HCT116 (cell line): Measurements from ENCODE around the gene TGM6.

Source experiments
- ATF3 ChIP-seq: IDR thresholded peaks from 2 replicates; pipeline ENCODE4 v1.6.1; 2012
- CTCF ChIP-seq, 3 experiments: fragments of 200-600 bp in 1 of 3; sonication (generic) in 1 of 3; IDR thresholded peaks in 2 of 3; conservative IDR thresholded peaks in 1 of 3; 2 replicates each; pipeline ENCODE4 v1.5.1; 2012 to 2017; ENCODE audit warnings: low read depth in 2 of 3, low read length in 2 of 3, antibody characterized with exemption in 1 of 3, borderline replicate concordance in 1 of 3, control low read depth in 1 of 3, mild to moderate bottlenecking in 1 of 3, mixed read lengths in 1 of 3, mixed run types in 1 of 3, moderate library complexity in 1 of 3; ENCODE audit not compliant: insufficient read depth in 1 of 3
- EZH2phosphoT487 ChIP-seq: fragments of 200-600 bp; IDR thresholded peaks from 2 replicates; pipeline ENCODE4 v1.6.1; 2018; ENCODE audit warnings: antibody characterized with exemption, borderline replicate concordance
- MAX ChIP-seq: IDR thresholded peaks from 2 replicates; pipeline ENCODE4 v1.6.1; 2012
- ZFX ChIP-seq: fragments of 450-650 bp; IDR thresholded peaks from 2 replicates; pipeline ENCODE4 v1.6.1; 2017

GRCh38 chr20:2336471-2336870 lies 44.2 kb upstream of the TGM6 start:
- TF ChIP-seq MAX = no peak
- no peak for TF ChIP-seq CTCF (IDR thresholded peaks at IDR 0.05 in 2 of 3, conservative IDR thresholded peaks at IDR 0.05 in 1 of 3; ENCODE audit: borderline replicate concordance in 1 of 3, insufficient read depth in 1 of 3, low read depth in 2 of 3, low read length in 2 of 3)
- TF ChIP-seq ATF3 = no peak
- no peak for TF ChIP-seq ZFX
- no peak for TF ChIP-seq EZH2phosphoT487
